K562 (cell line): Measurements from ENCODE around the gene DYRK2. TPM values are rescaled to one million over a fixed set of nuclear protein-coding genes. Genes with fewer than 3 reads are reported as not detected.
A peak's percentile ranks its signal among the peaks of the same experiment; 100 is the strongest.

Source experiments
- ARID2 ChIP-seq: fragments of 450-650 bp; IDR thresholded peaks from 2 replicates; pipeline ENCODE4 v1.6.1; 2017; ENCODE audit warnings: antibody characterized with exemption, mild to moderate bottlenecking
- ATF1 ChIP-seq, 2 experiments: fragments of 450-650 bp in 1 of 2; IDR thresholded peaks; 2 replicates each; pipeline ENCODE4 v1.6.1; 2016; ENCODE audit warnings: missing compliant biosample characterization in 1 of 2, missing genetic modification characterization in 1 of 2
- BRD9 ChIP-seq: fragments of 450-650 bp; IDR thresholded peaks from 2 replicates; pipeline ENCODE4 v1.6.1; 2018; ENCODE audit warnings: low read depth; ENCODE audit not compliant: partially characterized antibody
- CBFB ChIP-seq: sonication (generic); formaldehyde crosslinking; IDR thresholded peaks from 2 replicates; pipeline ENCODE4 v1.4.0; 2020; ENCODE audit warnings: mild to moderate bottlenecking, missing genetic modification reagents
- CHD1 ChIP-seq: fragments of 200-600 bp; sonication (generic); IDR thresholded peaks from one replicate; pipeline ENCODE4 v1.6.1; 2012; ENCODE audit warnings: mild to moderate bottlenecking, moderate library complexity, low read length, inconsistent platforms
- HOXB6 ChIP-seq: fragments of 250-450 bp; sonication (Bioruptor Pico); IDR thresholded peaks from 2 replicates; pipeline ENCODE4 v1.5.1; 2022; ENCODE audit warnings: mild to moderate bottlenecking, borderline replicate concordance
- MAX ChIP-seq: sonication (generic); formaldehyde crosslinking; IDR thresholded peaks from 2 replicates; pipeline ENCODE4 v1.9.0; 2022; ENCODE audit warnings: mild to moderate bottlenecking, missing genetic modification reagents
- MNT ChIP-seq, 2 experiments: fragments of 450-650 bp; conservative IDR thresholded peaks; 2 replicates each; pipeline ENCODE4 v1.6.1; 2017; ENCODE audit warnings: mild to moderate bottlenecking in 2 of 2, moderate library complexity in 2 of 2
- NCOA4 ChIP-seq: fragments of 450-650 bp; IDR thresholded peaks from 2 replicates; pipeline ENCODE4 v1.6.1; 2018; ENCODE audit warnings: mild to moderate bottlenecking; ENCODE audit not compliant: partially characterized antibody
- POLR2G ChIP-seq: fragments of 200-400 bp; formaldehyde crosslinking; IDR thresholded peaks from 2 replicates; pipeline ENCODE4 v1.6.1; 2017; ENCODE audit warnings: low read depth, mild to moderate bottlenecking, antibody characterized with exemption, low read length, moderate library complexity
- SIRT6 ChIP-seq: IDR thresholded peaks from one replicate; pipeline ENCODE4 v1.6.1; 2012; ENCODE audit warnings: low read depth, mild to moderate bottlenecking, control low read depth, inconsistent platforms, low read length, moderate library complexity
- SMAD3 ChIP-seq: fragments of 450-650 bp; formaldehyde crosslinking; conservative IDR thresholded peaks from 2 replicates; pipeline ENCODE4 v1.4.0; 2020; ENCODE audit warnings: mild to moderate bottlenecking
- SRSF1 ChIP-seq: fragments of 200-400 bp; formaldehyde crosslinking; IDR thresholded peaks from 2 replicates; pipeline ENCODE4 v1.6.1; 2017; ENCODE audit warnings: mild to moderate bottlenecking, low read depth, low read length, moderate library complexity
- SRSF9 ChIP-seq: fragments of 200-400 bp; formaldehyde crosslinking; IDR thresholded peaks from 2 replicates; pipeline ENCODE4 v1.6.1; 2017; ENCODE audit warnings: low read depth, low read length, borderline replicate concordance
- TAF7 ChIP-seq: fragments of 450-650 bp; IDR thresholded peaks from 2 replicates; pipeline ENCODE4 v1.6.1; 2016; ENCODE audit warnings: missing genetic modification characterization, missing compliant biosample characterization
- TEAD2 ChIP-seq: fragments of 450-650 bp; IDR thresholded peaks from 2 replicates; pipeline ENCODE4 v1.6.1; 2016; ENCODE audit warnings: missing genetic modification characterization, control low read depth, missing compliant biosample characterization
- ZBTB2 ChIP-seq: fragments of 450-650 bp; IDR thresholded peaks from 2 replicates; pipeline ENCODE4 v1.6.1; 2016; ENCODE audit warnings: antibody characterized with exemption
- ZBTB43 ChIP-seq: sonication (generic); formaldehyde crosslinking; IDR thresholded peaks from 2 replicates; pipeline ENCODE4 v1.8.0; 2023; ENCODE audit warnings: mild to moderate bottlenecking, missing genetic modification reagents
- ZNF12 ChIP-seq: sonication (generic); formaldehyde crosslinking; IDR thresholded peaks from 2 replicates; pipeline ENCODE4 v1.4.0; 2020; ENCODE audit warnings: mild to moderate bottlenecking, missing genetic modification reagents
- ZNF174 ChIP-seq: fragments of 250-450 bp; sonication (Bioruptor Pico); IDR thresholded peaks from 2 replicates; pipeline ENCODE4 v1.4.0; 2020; ENCODE audit warnings: mild to moderate bottlenecking
- ZNF253 ChIP-seq: fragments of 250-450 bp; sonication (Bioruptor Pico); conservative IDR thresholded peaks from 2 replicates; pipeline ENCODE4 v1.6.1; 2021; ENCODE audit warnings: mild to moderate bottlenecking
- ZNF431 ChIP-seq: sonication (generic); formaldehyde crosslinking; IDR thresholded peaks from 2 replicates; pipeline ENCODE4 v1.8.0; 2022; ENCODE audit warnings: mild to moderate bottlenecking, missing genetic modification reagents
- ZNF668 ChIP-seq: fragments of 250-450 bp; sonication (Bioruptor Pico); IDR thresholded peaks from 2 replicates; pipeline ENCODE4 v1.8.0; 2022; ENCODE audit warnings: mild to moderate bottlenecking, inconsistent platforms
- ZZZ3 ChIP-seq: fragments of 450-650 bp; IDR thresholded peaks from 2 replicates; pipeline ENCODE4 v1.6.1; 2016; ENCODE audit warnings: antibody characterized with exemption, mild to moderate bottlenecking, moderate library complexity
- polyA plus RNA-seq, 8 experiments: library from polyadenylated mRNA; depleted of rRNA in 4 of 8; stranded (reverse) in 5 of 8; unstranded in 3 of 8; fragments of >200 nt; fragmentation: Nextera tagmentation in 2 of 8; fragmentation: Illumina TruSeq in 1 of 8; extraction: Ambion mirVana in 2 of 8; extraction: Trizol in 1 of 8; gene quantifications; 2 replicates each; pipeline versions ENCODE4 v1.2.1 to v1.2.3, GENCODE V29; 2011 to 2014; ENCODE audit warnings: inconsistent platforms in 1 of 8, missing spikeins in 1 of 8
- total RNA-seq, 7 experiments: library from RNA; depleted of rRNA in 6 of 7; stranded (reverse); fragments of >200 nt in 6 of 7; fragmentation: Illumina TruSeq in 2 of 7; extraction: Trizol in 2 of 7; gene quantifications; 2 replicates each; pipeline versions ENCODE4 v1.2.1 to v1.2.3, GENCODE V29; 2011 to 2021; ENCODE audit warnings: low replicate concordance in 1 of 7

DYRK2 gene
- total and polyA plus RNA-seq, 9 of the 15 experiments (the other 6 are each of a cell fraction or from before 2014, with no cell fraction given) = 1.7 to 15.4 (median 8.4) TPM

- TF ChIP-seq NCOA4 (no peak), ZZZ3 (no peak), ZNF253 (no peak), ZNF668 (CRISPR knock-in tag) (no peak), POLR2G (peak; percentile 45; the same call in 1 of the 2 replicates), BRD9 (no peak), HOXB6 (no peak), ZNF431 (no peak), ZNF174 (CRISPR knock-in tag) (no peak), MAX (CRISPR knock-in tag) (peak; percentile 55), SMAD3 (no peak), CBFB (CRISPR knock-in tag) (no peak), TEAD2 (tag) (no peak), TAF7 (tag) (no peak), ATF1 (CRISPR knock-in tag; IDR thresholded peaks at IDR 0.05) (no peak), ATF1 (tag; IDR thresholded peaks at IDR 0.05) (no peak), SRSF1 (0 out of 2 replicates have a peak, but pooled peaks have one; percentile 22), CHD1 (no peak), SIRT6 (no peak), ARID2 (no peak), ZBTB43 (no peak), MNT (conservative IDR thresholded peaks at IDR 0.05) (peak in 1 of 2 experiments; percentile 51; a peak in 1 of 4 replicates), ZBTB2 (0 out of 2 replicates have a peak, but pooled peaks have one; percentile 30), SRSF9 (no peak), ZNF12 (CRISPR knock-in tag) (no peak)
Observed at GRCh38 chr12:67649570-67650387, 1.2 kb downstream of the DYRK2 start (continued).
